ENCODE results near the gene TNFAIP6.

- TF ChIP-seq EZH2 (IDR thresholded peaks at IDR 0.05; ENCODE audit: borderline replicate concordance, low read depth, low read length, severe bottlenecking): no peak
- TF ChIP-seq, protein P1, sequence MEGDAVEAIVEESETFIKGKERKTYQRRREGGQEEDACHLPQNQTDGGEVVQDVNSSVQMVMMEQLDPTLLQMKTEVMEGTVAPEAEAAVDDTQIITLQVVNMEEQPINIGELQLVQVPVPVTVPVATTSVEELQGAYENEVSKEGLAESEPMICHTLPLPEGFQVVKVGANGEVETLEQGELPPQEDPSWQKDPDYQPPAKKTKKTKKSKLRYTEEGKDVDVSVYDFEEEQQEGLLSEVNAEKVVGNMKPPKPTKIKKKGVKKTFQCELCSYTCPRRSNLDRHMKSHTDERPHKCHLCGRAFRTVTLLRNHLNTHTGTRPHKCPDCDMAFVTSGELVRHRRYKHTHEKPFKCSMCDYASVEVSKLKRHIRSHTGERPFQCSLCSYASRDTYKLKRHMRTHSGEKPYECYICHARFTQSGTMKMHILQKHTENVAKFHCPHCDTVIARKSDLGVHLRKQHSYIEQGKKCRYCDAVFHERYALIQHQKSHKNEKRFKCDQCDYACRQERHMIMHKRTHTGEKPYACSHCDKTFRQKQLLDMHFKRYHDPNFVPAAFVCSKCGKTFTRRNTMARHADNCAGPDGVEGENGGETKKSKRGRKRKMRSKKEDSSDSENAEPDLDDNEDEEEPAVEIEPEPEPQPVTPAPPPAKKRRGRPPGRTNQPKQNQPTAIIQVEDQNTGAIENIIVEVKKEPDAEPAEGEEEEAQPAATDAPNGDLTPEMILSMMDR (IDR thresholded peaks at IDR 0.05; ENCODE audit: borderline replicate concordance, extremely low read depth, low read length, poor library complexity, severe bottlenecking): no peak
Observed at GRCh38 chr2:151395509-151396374, 38.4 kb downstream of the TNFAIP6 start.

Data from DND-41 (cell line).